ENCODE measurements around the gene NCK2.

NCK2 gene

GRCh38 chr2:105737980-105738657, 6.6 kb upstream of the NCK2 start:
- ChIA-PET POLR2A (no interaction called here), CTCF (interaction anchor here (1.0 kb wide), 1 partner anchor 14 kb away, joined by 3 read pairs; no protein-coding TSS in a partner anchor)
- no peak for DNase-seq (ENCODE audit: extremely low spot score)
- no peak for TF ChIP-seq HDGF (IDR thresholded peaks at IDR 0.05; ENCODE audit: borderline replicate concordance)
- no peak for TF ChIP-seq L3MBTL2 (conservative IDR thresholded peaks at IDR 0.05)
- no peak for TF ChIP-seq PKNOX1 (IDR thresholded peaks at IDR 0.05)

GRCh38 chr2:105738658-105739241, 6.0 kb upstream of the NCK2 start:
- ChIA-PET CTCF (interaction anchor here (1.0 kb wide), 1 partner anchor 14 kb away, joined by 3 read pairs; no protein-coding TSS in a partner anchor), POLR2A (no interaction called here)
- DNase-seq (ENCODE audit: extremely low spot score), result no peak
- TF ChIP-seq NFRKB (IDR thresholded peaks at IDR 0.05), result no peak

GRCh38 chr2:105739426-105739825, 5.3 kb upstream of the NCK2 start:
- peak; percentile 59; the same call in 1 of the 2 replicates for TF ChIP-seq ARNT (IDR thresholded peaks at IDR 0.05)
- no peak for TF ChIP-seq TARDBP (IDR thresholded peaks at IDR 0.05)
- TF ChIP-seq NFRKB (IDR thresholded peaks at IDR 0.05), result no peak
- TF ChIP-seq SUZ12 (IDR thresholded peaks at IDR 0.05), result no peak
- POLR2A ChIA-PET, result no interaction called here
- CTCF ChIA-PET, result no interaction called here
- DNase-seq (ENCODE audit: extremely low spot score), result no peak

GRCh38 chr2:105739944-105740530, 4.7 kb upstream of the NCK2 start:
- CTCF ChIA-PET, result interaction anchor here (0.6 kb wide), 1 partner anchor 1314 kb away, joined by 4 read pairs; no protein-coding TSS in a partner anchor
- no peak for DNase-seq (ENCODE audit: extremely low spot score)
- POLR2A ChIA-PET, result no interaction called here
- TF ChIP-seq ZNF384 (IDR thresholded peaks at IDR 0.05) (no peak), BHLHE40 (IDR thresholded peaks at IDR 0.05; ENCODE audit: borderline replicate concordance) (no peak), L3MBTL2 (conservative IDR thresholded peaks at IDR 0.05) (no peak), NFRKB (IDR thresholded peaks at IDR 0.05) (no peak), HDGF (IDR thresholded peaks at IDR 0.05; ENCODE audit: borderline replicate concordance) (no peak), FOXK2 (IDR thresholded peaks at IDR 0.05) (no peak), LEF1 (IDR thresholded peaks at IDR 0.05; ENCODE audit: borderline replicate concordance) (no peak), SP1 (IDR thresholded peaks at IDR 0.05) (no peak), TARDBP (IDR thresholded peaks at IDR 0.05) (no peak), SUZ12 (IDR thresholded peaks at IDR 0.05) (no peak)

- DNase-seq (ENCODE audit: extremely low spot score), result no peak
- POLR2A ChIA-PET, result interaction anchor here (0.8 kb wide), 1 partner anchor 195 kb away, joined by 3 read pairs; no protein-coding TSS in a partner anchor
- TF ChIP-seq SUZ12 (IDR thresholded peaks at IDR 0.05), result no peak
- TF ChIP-seq HDGF (IDR thresholded peaks at IDR 0.05; ENCODE audit: borderline replicate concordance), result no peak
- TF ChIP-seq L3MBTL2 (conservative IDR thresholded peaks at IDR 0.05), result no peak
- no peak for TF ChIP-seq ZNF384 (IDR thresholded peaks at IDR 0.05)
- no peak for TF ChIP-seq SP1 (IDR thresholded peaks at IDR 0.05)
- no peak for TF ChIP-seq FOXM1 (IDR thresholded peaks at IDR 0.05; ENCODE audit: borderline replicate concordance)
- TF ChIP-seq FOXA1 (IDR thresholded peaks at IDR 0.05), result no peak
- TF ChIP-seq LEF1 (IDR thresholded peaks at IDR 0.05; ENCODE audit: borderline replicate concordance), result no peak
- no peak for TF ChIP-seq PKNOX1 (IDR thresholded peaks at IDR 0.05)
- no peak for TF ChIP-seq CTBP1 (IDR thresholded peaks at IDR 0.05; ENCODE audit: borderline replicate concordance)
- TF ChIP-seq FOXK2 (IDR thresholded peaks at IDR 0.05), result no peak
- TF ChIP-seq NFRKB (IDR thresholded peaks at IDR 0.05), result no peak
- TF ChIP-seq ARNT (IDR thresholded peaks at IDR 0.05), result no peak
- no peak for TF ChIP-seq ELF4 (IDR thresholded peaks at IDR 0.05)
- no peak for TF ChIP-seq BHLHE40 (IDR thresholded peaks at IDR 0.05; ENCODE audit: borderline replicate concordance)
- CTCF ChIA-PET, result no interaction called here
These were observed 3.5 kb upstream of the NCK2 start for GRCh38 chr2:105741174-105741573.

GRCh38 chr2:105741617-105742016, 3.1 kb upstream of the NCK2 start:
- POLR2A ChIA-PET, result interaction anchor here (0.8 kb wide), 1 partner anchor 196 kb away, joined by 3 read pairs; no protein-coding TSS in a partner anchor
- CTCF ChIA-PET, result no interaction called here
- TF ChIP-seq SUZ12 (IDR thresholded peaks at IDR 0.05) (no peak), PKNOX1 (IDR thresholded peaks at IDR 0.05) (no peak), CTBP1 (IDR thresholded peaks at IDR 0.05; ENCODE audit: borderline replicate concordance) (no peak), HDGF (IDR thresholded peaks at IDR 0.05; ENCODE audit: borderline replicate concordance) (no peak), BHLHE40 (IDR thresholded peaks at IDR 0.05; ENCODE audit: borderline replicate concordance) (no peak), NFRKB (IDR thresholded peaks at IDR 0.05) (no peak), ARNT (IDR thresholded peaks at IDR 0.05) (no peak), ELF4 (IDR thresholded peaks at IDR 0.05) (no peak), L3MBTL2 (conservative IDR thresholded peaks at IDR 0.05) (no peak), FOXK2 (IDR thresholded peaks at IDR 0.05) (no peak), SP1 (IDR thresholded peaks at IDR 0.05) (no peak), FOXA1 (IDR thresholded peaks at IDR 0.05) (no peak), LEF1 (IDR thresholded peaks at IDR 0.05; ENCODE audit: borderline replicate concordance) (no peak), ZNF384 (IDR thresholded peaks at IDR 0.05) (no peak), FOXM1 (IDR thresholded peaks at IDR 0.05; ENCODE audit: borderline replicate concordance) (no peak), TARDBP (IDR thresholded peaks at IDR 0.05) (no peak)
- no peak for DNase-seq (ENCODE audit: extremely low spot score)

All from HEK293T (cell line).